Stimulated activated CD4-positive, alpha-beta T cell treated with anti-CD3 and anti-CD28 coated beads, Interleukin-1b, Interleukin-23, amount 100 ng/mL, for 48 hours (primary cell): Measurements from ENCODE around the gene ADAT3.
"Not testable (repeated sequence)": the region's sequence is repeated elsewhere in the genome, so short reads cannot be mapped to it uniquely, and the experiment has no call there.

Experiments
- DNase-seq: peaks from one replicate; pipeline ENCODE4 v3.0.0-alpha.2; 2020

Gene ADAT3

DNA sequence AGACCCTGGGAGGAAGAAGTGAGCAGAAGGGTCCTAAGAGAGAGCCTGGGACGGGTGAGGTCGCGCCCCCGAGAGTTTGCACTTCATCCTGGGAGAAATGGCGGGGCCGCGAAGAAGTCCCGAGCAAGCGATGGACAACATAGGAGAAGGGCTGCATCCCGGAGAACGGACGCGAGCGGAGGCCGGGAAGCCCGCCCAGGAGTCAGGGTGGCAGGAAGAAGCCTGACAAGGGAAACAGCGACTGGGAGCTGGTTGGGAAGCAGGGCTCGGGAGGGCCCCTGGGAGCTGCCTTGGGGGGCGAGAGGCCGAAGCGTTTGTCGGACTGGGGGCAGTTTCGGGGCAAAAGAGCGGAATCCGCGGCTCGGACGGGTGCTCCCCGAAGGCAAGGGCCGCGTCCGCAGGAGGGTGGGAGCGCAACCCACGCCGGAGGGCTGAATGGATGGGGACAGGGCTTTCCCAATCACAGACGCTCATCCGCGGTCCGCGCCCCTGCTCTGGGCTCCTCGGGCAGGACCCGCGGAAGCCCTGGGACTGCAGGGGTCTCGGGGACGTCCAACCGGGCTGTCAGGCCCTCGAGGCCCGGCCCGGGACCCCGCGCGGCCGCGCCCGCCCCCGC lies 20.4 kb upstream of the ADAT3 start:
- no peak for DNase-seq

DNA sequence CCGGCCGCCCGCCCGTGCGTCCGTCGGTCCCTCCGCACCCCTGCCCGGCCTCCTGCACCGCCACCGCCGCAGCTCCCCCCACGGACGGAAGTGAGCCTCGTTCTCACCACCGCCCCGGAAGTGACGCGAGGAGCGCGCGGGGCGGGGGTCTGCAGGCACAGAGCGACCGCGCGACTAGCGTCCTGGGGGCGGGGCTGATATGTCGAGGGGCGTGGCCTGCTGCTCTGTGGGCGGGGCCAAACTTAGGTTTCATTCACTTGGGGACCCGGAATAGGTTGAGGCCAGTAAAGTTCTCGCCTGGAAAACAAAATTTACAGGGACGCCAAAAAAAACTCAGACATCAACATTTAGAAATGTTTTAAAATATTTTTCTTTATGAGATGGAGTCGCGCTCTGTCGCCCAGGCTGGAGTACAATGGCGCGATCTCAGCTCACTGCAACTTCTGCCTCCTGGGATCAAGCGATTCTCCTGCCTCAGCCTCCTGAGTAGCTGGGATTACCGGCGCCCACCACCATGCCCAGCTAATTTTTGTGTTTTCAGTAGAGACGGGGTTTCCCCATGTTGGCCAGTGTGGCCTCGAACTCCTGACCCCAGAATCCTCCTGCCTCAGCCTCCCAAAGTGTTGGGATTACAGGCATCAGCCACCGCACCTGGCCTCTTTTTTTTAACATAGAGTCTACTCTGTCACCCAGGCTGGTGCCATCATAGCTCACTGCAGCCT lies 19.6 kb upstream of the ADAT3 start, which contains the start of gene ABHD17A:
ABHD17A (minus strand) TSS at position 99 of the 722 bp plus-strand sequence. CDS start 3,930 bp downstream, outside the sequence.
- DNase-seq, result peak; percentile 94

DNA sequence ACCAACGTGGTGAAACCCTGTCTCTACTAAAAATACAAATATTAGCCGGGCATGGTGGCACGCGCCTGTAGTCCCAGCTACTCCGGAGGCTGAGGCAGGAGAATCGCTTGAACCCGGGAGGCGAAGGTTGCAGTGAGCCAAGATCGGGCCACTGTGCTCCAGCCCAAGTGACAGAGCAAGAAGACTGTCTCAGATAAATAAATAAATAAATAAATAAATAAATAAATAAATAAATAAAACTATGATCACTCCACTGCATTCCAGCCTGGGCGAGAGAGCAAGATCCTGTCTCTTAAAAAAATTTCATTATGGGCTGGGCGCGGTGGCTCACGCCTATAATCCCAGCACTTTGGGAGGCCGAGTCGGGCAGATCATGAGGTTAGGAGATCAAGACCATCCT lies 18.8 kb upstream of the ADAT3 start:
- DNase-seq, result not testable (repeated sequence)

DNA sequence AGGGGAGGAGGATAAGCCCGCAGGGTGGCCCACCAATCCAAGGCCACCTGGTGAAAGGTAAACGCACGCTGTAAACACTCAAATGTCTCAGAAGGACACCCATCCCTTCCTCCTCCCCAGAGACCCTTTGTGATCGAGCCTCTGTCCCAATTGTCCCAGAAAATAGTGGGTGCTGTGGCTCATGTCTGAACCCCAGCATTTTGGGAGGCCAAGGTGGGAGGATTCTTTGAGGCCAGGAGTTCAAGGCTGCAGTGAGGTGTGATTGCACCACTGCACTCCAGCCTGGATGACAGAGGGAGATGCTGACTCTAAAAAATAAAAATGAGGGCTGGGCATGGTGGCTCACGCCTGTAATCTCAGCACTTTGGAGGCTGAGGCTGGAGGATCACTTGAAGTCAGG lies 16.8 kb upstream of the ADAT3 start:
- no peak for DNase-seq

DNA sequence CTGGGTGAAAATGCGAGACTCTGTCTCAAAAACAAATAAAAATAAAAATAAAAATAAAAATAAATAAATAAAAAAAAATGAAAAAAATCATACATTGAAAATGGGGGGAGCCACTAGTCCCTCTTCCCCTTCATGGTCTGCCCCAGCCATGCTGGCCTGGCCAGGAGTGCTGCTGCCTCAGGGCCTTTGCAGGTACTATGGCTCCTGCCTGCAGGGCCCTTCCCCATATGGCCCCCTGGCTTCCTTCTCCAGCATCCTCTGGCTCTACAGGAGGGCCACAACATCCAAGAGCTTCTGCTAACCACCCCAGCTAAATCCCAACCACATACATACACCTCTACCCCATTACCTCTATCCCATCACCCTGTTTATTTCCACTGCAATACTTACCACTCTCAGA lies 15.3 kb upstream of the ADAT3 start:
- no peak for DNase-seq

DNA sequence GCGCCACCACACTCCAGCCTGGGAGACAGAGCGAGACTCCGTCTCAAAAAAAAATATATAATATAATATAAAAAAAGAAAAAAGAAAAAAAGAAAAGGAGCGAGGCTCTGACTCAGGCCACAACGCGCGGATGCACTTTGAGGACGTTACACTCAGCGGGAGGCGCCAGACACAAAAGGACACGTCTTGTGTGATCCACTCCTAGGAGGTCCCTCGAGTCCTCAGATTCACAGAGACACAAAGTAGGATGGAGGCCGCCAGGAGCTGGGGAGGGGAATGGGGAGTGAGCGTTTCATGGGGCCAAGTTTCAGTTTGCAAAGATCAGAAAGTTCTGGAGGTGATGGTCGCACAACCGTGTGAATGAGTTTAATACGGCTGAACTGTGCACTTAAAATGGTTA lies 11.4 kb upstream of the ADAT3 start:
- DNase-seq, result no peak

DNA sequence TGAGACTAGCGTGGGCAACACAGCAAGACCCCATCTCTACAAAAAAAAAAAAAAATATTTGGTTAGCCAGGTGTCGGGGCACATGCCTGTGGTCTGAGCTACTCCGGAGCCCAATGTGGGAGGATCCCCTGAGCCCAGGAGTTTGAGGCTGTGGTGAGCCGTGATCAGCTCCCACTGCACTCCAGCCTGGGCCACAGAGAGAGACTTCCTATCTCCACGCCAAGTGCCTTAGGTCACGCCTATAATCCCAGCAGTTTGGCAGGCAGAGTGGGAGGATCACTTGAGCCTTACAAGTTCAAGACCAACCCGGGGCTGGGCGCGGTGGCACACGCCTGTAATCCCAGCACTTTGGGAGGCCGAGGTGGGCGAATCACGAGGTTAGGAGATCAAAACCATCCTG lies 8.7 kb upstream of the ADAT3 start:
- DNase-seq, result no peak

DNA sequence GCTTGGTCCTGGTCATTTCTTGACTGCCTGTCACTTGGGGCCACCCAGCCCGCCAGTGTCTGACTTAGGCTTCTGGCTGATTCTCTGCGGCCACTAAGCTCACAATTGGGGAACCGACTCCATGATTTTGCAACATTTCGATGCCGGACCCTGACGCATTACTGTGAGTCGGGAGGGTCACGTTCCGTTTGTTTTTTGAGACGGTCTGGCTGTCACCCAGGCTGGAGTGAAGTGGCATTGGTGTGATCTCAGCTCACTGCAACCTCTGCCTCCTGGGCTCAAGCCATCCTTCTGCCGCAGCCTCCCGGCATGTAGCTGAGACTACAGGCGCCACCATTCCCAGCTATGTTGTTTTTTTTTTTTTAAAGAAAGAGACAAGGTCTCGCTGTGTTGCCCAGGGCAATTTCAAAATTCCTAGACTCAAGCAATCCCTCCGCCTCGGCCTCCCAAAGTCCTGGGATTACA lies 3.2 kb upstream of the ADAT3 start:
- DNase-seq, result no peak

DNA sequence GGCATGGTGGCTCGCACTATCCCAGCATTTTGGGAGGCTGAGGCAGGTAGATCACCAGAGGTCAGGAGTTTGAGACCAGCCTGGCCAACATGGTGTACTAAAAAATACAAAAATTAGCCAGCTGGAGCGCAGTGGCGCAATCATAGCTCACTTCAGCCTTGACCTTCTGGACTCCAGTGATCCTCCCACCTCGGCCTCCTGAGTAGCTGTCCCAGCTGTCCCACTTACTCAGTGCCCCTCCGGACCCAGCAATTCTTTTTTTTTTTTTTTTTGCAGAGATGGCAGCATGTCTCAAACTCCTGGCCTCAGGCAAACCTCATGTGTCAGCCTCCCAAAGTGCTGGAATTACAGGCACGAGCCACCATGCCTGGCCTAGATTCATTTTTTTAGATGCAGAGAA lies 2.3 kb upstream of the ADAT3 start:
- no peak for DNase-seq

DNA sequence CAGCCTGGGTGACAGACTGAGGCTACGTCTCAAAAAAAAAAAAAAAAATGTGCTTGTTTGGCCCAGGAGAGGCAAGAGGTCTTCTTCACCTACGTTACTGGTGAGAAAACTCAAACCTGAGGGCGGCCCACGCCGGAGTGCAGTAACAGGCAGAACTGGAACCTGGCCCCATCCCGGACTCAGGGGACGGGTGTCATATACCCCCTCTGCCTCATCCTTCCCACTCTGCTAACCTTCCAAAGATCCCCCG lies 414 bp upstream of the ADAT3 start:
- DNase-seq, result no peak

DNA sequence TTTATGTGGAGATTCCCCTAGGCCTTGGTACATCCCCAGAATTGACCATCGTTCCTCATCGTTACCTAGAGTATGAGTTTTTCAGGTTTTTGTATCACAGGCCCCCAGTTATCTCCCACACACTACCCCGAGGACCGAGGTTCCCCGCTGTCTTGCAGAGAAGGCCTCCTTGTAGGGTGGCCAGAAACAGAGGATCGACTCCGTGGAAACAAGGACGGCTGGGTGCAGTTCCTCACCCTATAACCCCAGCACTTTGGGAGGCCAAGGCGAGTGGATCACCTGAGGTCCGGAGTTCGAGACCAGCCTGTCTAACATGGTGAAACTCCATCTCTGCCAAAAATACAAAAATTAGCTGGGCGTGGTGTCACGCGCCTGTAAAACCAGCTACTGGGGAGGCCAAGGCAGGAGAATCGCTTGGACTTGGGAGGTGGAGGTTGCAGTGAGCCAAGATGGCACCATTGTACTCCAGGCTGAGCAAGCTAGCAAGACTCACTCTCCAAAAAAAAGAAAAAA lies 720 bp downstream of the ADAT3 start:
- no peak for DNase-seq

DNA sequence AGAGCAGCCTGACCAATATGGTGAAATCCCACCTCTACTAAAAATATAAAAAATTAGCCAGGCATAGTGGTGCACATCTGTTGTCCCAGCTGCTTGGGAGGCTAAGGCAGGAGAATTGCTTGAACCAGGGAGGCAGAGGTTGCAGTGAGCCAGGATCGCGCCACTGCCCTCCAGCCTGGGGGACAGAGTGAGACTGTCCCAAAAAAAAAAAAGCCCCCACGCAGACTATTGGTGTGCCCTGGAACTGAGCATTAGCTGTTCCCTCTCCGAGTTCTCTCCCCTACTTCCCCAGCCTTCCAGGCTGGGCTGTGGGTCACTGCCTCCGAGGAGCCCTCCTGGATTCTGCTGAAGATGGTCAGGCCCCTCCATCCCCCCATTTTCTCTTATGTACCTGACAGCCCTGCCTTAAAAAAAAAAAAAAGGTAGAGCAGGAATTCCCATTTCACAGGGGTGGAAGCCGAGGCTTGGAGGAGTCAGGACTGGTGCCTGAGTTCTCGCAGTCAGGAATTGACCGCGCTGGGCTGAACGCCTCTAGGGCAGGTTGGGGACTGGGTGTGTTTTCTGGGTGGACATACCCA lies 1.9 kb downstream of the ADAT3 start:
- DNase-seq, result no peak

DNA sequence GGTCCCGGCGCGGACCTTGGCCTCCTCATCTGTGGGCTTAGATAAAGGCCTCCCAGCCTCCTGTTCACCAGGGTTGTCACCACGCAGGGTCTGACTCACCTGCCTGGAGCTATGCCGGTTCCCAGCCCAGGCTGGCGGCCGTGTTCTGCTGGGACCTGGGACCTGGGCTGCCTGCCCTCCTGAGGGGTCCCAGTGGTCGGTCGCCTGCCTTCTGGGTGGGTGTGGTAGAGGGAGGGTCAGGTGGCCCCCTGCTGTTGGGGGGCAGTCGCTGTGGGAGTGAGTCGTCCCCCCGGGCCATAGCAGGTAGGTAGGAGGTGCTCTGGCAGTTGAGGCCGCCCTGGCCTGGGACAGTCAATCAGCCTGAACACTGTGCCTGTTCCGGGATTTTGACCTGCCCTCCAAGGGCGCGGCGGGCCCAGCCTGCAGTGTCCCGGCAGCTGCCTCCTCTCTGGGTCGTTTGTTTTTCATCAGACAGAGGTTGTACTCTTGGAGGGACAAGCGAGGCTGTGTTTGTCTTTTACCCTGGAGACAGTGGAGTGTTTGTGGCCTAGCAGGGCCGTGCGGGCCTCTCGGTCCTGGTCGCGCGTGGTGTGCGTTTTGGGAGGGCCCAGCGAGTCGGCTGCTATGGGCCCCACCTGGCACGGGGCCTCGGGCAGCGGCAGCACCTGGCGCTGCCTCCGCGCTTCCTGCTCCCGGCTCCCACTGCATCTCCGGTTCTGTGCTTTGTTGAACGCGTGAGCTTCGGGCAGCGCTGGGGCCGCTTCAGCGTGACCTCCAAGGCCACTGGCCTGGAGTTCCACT lies 2.6 kb downstream of the ADAT3 start:
- DNase-seq, result no peak

DNA sequence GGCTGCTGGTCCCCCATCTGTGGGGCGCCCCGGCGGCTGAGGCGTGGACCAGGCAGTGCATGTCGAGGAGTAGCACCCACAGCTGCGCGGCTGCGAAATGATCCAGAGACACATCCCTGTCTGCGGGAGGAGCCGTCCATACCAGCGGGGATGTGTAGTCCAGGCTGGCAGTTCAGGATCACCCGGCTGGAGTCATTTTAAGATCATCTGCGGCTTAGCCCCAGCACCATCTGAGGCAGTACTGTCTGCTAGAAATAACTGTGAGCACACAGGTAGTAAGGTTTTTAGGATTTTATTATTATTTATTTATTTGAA lies 3.1 kb downstream of the ADAT3 start:
- DNase-seq, result no peak

DNA sequence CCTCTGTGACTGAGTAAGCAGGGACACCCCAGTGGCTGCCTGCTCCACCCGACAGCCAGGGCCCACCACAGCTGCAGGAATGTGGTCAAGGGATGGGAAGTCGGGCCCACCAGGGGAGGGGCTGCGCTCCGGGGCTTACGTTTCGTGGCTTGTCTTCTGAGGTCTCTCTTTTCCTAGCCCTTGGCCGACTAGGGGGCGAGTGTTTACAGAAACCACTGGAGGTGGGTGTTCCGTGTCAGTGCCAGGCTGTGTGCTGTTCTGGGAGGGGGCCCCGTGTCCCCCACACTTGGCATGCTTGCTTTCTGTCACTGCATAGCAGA lies 4.5 kb downstream of the ADAT3 start:
- no peak for DNase-seq

DNA sequence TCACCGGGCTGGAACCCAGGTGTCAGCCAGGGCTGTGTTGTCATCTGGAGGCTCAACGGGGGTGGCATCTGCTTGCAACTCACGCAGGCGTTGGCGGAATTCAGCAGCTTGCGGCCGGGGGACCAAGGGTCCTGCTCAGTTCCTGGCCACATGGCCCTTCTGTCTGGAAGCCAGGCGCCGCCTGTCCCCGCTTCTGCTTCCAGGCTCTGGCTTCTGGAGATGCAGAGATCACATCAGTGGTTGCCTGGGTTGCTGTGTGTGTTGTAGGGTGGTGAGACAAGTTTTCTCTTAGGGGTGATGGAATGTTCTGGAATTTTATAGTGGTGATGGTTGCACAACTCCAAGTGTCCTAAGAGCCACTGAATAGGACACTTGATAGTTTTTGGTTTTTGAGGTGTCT lies 5.0 kb downstream of the ADAT3 start:
- DNase-seq, result no peak

DNA sequence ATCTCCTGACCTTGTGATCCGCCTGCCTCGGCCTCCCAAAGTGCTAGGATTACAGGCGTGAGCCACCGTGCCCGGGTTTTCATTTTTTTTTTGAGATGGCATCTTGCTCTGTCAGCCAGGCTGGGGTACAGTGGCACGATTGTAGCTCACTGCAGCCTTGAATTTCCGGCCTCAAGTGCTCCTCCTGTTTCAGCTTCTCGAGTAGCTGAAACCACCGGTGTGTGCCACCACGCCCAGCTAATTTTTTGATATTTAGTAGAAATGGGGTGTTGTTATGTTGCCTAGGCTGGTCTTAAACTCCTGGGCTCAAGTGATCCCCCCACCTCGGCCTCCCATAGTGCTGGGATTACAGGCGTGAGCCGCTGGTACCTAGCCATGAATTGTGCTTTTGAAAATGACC lies 5.9 kb downstream of the ADAT3 start:
- no peak for DNase-seq

DNA sequence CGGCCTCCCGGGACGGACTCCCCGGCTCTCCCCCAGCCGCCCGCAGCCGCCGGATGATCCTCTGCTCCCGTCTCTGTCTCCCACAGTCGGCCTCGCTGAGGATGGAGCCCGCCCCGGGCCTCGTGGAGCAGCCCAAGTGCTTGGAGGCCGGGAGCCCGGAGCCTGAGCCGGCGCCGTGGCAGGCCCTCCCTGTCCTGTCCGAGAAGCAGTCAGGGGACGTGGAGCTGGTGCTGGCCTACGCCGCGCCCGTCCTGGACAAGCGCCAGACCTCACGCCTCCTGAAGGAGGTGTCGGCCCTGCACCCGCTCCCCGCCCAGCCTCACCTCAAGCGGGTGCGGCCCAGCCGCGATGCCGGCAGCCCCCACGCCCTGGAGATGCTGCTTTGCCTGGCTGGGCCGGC lies 6.8 kb downstream of the ADAT3 start:
- DNase-seq, result no peak

DNA sequence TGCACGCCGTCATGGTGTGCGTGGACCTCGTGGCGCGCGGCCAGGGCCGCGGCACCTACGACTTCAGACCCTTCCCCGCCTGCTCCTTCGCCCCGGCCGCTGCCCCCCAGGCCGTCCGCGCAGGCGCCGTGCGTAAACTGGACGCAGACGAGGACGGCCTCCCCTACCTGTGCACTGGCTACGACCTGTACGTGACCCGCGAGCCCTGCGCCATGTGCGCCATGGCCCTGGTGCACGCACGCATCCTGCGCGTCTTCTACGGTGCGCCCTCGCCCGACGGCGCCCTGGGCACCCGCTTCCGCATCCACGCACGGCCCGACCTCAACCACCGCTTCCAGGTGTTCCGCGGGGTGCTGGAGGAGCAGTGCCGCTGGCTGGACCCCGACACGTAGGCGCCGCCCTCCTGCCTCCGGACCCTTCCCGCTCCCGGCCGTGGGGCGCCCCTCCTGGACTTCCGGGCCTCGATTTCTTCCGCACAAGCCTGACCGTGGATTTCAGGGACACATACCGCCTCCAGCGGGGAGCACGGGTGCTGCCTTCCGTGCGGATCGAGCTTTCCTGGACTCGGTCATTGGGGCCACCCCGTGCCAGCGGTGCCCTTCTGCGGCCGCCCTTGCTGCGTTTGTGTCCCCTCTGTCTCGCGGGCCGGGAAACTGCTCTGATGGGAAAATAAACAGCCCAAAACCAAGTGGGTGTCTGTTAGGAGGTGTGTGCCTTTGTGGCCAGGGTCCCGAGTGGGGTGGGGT lies 7.7 kb downstream of the ADAT3 start:
- no peak for DNase-seq

DNA sequence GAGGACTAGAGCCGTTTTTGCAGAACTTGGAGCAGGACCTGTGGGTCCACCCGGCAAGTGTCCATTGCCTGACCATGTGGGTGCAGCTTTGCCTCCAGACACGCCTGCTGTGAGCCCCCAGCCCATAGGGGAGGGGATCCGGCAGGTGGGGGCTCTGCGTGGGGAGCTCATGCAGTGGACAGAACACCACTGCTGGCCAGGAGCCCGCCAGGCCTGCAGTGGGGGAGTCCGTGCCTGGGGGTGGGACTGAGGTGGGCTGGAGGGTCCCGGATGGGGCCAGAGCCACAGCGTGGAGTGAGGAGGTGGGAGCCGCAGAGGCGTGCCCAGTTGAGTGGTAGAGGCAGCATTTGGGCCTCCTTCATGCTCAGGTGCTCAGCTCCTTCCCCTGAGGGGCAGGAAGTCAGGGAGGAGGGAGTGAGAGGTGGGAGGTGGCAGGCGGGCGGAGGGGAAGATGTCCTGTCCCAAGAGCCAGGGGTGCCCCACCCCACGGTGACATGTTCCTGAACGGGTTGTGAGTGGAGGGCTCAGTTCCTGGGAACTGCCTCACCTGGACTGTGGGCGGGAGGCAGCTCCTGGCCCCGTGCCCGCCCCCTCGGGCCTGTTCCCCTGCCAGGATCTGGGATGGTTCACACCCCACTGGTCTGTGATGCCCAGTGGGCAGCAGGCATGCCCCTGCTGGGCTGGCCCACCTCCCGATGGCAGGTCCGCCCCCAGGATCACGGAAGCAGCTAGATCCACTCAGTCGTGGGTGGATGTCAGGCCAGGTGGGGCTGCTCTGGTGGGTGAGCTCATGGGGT lies 8.8 kb downstream of the ADAT3 start:
- DNase-seq, result no peak

DNA sequence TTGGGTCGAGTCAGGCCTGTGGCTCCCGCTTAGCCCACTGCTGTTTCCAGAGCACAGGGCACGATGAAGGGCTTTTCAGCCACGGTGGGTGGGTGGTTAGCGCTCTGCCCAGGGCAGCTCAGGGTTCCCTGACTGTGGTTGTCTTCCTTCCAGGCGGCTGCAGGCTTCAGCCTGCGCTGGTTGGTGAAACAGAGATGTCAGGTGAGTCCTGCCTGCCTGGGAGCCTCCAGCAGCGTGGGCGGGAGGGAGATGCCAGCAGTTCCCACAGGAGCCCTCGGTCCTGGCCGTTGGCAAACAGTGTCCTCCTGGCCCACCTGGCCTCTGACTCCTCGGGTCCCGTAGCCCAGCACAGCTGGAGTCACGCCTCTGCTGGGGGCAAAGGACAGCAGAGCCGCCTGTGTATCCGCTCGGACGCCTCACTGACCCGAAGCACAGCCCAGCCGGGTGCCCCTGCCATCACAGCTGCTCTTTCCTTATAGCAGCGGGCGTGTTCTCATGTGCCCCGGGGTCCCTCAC lies 9.7 kb downstream of the ADAT3 start:
- DNase-seq, result no peak

DNA sequence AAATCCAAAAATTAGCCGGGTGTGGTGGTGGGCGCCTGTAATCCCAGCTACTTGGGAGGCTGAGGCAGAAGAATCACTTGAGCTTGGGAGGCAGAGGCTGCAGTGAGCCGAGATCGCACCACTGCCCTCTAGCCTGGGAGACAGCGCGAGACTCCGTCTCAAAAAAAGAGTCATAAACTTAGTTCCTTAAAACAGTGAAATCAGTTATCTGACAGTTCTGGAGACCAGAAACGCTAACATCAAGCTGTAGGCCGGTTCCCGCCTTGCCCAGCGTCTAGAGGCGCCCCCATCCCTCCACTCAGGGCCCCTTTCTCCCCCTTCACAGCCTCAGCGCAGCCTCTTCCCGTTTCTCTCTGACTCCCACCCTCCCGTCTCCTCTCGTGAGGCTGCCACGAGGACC lies 11.9 kb downstream of the ADAT3 start:
- DNase-seq, result no peak
